ENCODE data around the gene SMIM36. TPM values are rescaled to one million over a fixed set of nuclear protein-coding genes. Genes with fewer than 3 reads are reported as not detected.
"Not testable (repeated sequence)": the region's sequence is repeated elsewhere in the genome, so short reads cannot be mapped to it uniquely, and the experiment has no call there.

SMIM36 gene
- total and polyA plus RNA-seq, 2 donors from 2014 or later, result not detected

DNA sequence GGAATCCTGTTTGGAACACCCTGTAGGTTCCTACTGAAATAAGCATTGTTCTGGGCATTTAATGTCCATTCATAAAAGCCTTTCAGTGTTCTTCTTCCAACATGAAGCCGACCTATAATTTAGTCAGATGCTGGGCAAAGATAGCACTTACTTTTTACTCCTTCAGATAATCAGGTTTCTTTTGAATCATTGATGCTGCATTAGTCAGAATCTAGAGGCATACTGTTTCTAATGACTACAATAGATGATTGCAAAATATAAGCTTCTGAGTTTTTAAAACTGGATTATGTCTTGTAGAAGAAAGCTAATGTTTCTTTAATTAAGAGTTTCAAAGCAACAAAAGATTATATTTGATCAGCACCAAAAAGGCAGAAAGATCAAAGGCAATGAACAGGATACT lies 105.7 kb downstream of the SMIM36 start:
- Histone ChIP-seq H3K36me3 (ENCODE audit: control insufficient read depth in 2 of 3, insufficient read depth in 3 of 3, low read length in 3 of 3) (peaks cover 0 to 15% (median 0%) of the 10 kb centered on the region in 3 donors), H3K27me3 (ENCODE audit: control insufficient read depth, insufficient read depth, low read length) (no peaks in the 10 kb centered on the region), H3K4me3 (ENCODE audit: low read length in 3 of 3) (no peak overlapping the region), H3K4me1 (ENCODE audit: control insufficient read depth in 2 of 3, insufficient read depth in 2 of 3, low read depth in 1 of 3, low read length in 3 of 3) (no peaks in the 10 kb centered on the region), H3K9ac (ENCODE audit: low read length in 3 of 3) (no peak overlapping the region), H3K9me3 (ENCODE audit: control insufficient read depth in 2 of 3, insufficient read depth in 1 of 3, low read length in 3 of 3) (no peaks in the 10 kb centered on the region), H3K27ac (ENCODE audit: low read depth in 2 of 2, low read length in 2 of 2) (no peak overlapping the region)
- FAIRE-seq (no peak), DNase-seq (no peak)
- intact Hi-C loops (cut with DNase I), result no loop called here
- TF ChIP-seq, protein P1, sequence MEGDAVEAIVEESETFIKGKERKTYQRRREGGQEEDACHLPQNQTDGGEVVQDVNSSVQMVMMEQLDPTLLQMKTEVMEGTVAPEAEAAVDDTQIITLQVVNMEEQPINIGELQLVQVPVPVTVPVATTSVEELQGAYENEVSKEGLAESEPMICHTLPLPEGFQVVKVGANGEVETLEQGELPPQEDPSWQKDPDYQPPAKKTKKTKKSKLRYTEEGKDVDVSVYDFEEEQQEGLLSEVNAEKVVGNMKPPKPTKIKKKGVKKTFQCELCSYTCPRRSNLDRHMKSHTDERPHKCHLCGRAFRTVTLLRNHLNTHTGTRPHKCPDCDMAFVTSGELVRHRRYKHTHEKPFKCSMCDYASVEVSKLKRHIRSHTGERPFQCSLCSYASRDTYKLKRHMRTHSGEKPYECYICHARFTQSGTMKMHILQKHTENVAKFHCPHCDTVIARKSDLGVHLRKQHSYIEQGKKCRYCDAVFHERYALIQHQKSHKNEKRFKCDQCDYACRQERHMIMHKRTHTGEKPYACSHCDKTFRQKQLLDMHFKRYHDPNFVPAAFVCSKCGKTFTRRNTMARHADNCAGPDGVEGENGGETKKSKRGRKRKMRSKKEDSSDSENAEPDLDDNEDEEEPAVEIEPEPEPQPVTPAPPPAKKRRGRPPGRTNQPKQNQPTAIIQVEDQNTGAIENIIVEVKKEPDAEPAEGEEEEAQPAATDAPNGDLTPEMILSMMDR (IDR thresholded peaks at IDR 0.05; ENCODE audit: borderline replicate concordance, extremely low read depth, insufficient read depth), result no peak

DNA sequence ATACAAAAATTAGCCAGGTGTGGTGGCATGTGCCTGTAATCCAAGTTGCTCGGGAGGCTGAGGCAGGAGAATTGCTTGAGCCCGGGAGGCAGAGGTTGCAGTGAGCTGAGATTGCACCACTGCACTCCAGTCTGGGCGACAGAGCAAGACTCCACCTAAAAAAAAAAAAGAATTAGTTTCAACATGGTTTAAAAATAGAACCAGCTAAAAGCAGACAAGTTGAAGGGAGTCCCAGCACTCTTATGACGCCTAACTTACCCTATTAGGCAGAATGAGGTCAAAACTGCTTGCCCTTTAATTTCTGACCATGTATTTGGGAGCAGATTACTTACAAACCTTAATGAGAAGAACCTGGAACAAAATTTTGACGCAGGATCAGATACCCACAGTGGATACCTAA lies 107.1 kb downstream of the SMIM36 start:
- H3K4me1 ChIP-seq (ENCODE audit: control insufficient read depth in 2 of 3, insufficient read depth in 2 of 3, low read depth in 1 of 3, low read length in 3 of 3); H3K4me3 ChIP-seq (ENCODE audit: low read length in 3 of 3); intact Hi-C loops (cut with DNase I); H3K27ac ChIP-seq (ENCODE audit: low read depth in 2 of 2, low read length in 2 of 2); H3K36me3 ChIP-seq (ENCODE audit: control insufficient read depth in 2 of 3, insufficient read depth in 3 of 3, low read length in 3 of 3); H3K27me3 ChIP-seq (ENCODE audit: control insufficient read depth, insufficient read depth, low read length); H3K9ac ChIP-seq (ENCODE audit: low read length in 3 of 3); DNase-seq; FAIRE-seq; H3K9me3 ChIP-seq (ENCODE audit: control insufficient read depth in 2 of 3, insufficient read depth in 1 of 3, low read length in 3 of 3): not testable (repeated sequence)

- TF ChIP-seq, protein P1 (IDR thresholded peaks at IDR 0.05; ENCODE audit: borderline replicate concordance, extremely low read depth, insufficient read depth), result no peak
- Histone ChIP-seq H3K27ac (ENCODE audit: low read depth in 2 of 2, low read length in 2 of 2) (no peak overlapping the region), H3K27me3 (ENCODE audit: control insufficient read depth, insufficient read depth, low read length) (no peaks in the 10 kb centered on the region), H3K4me3 (ENCODE audit: low read length in 3 of 3) (no peak overlapping the region), H3K9ac (ENCODE audit: low read length in 3 of 3) (no peak overlapping the region), H3K36me3 (ENCODE audit: control insufficient read depth in 2 of 3, insufficient read depth in 3 of 3, low read length in 3 of 3) (no peaks in the 10 kb centered on the region), H3K9me3 (ENCODE audit: control insufficient read depth in 2 of 3, insufficient read depth in 1 of 3, low read length in 3 of 3) (no peaks in the 10 kb centered on the region), H3K4me1 (ENCODE audit: control insufficient read depth in 2 of 3, insufficient read depth in 2 of 3, low read depth in 1 of 3, low read length in 3 of 3) (no peaks in the 10 kb centered on the region)
- no peak for DNase-seq
- intact Hi-C loops (cut with DNase I), result no loop called here
- FAIRE-seq, result no peak
Observed at GRCh38 chr17:55402374-55402773, 108.9 kb downstream of the SMIM36 start.

Other genes starting within 250 kb of the SMIM36 start
- gene HLF, start 246.5 kb downstream of the SMIM36 start, total RNA-seq, result 38.4 TPM
- gene HLF, start 246.5 kb downstream of the SMIM36 start, polyA plus RNA-seq (ENCODE audit: insufficient read depth, low read depth, low replicate concordance), result 9.1 TPM
- 9.9 TPM for gene MMD, start 89.6 kb downstream of the SMIM36 start, total RNA-seq
- gene MMD, start 89.6 kb downstream of the SMIM36 start, polyA plus RNA-seq (ENCODE audit: insufficient read depth, low read depth, low replicate concordance), result 6.4 TPM
- gene TMEM100, start 211.4 kb upstream of the SMIM36 start, total RNA-seq, result 7.2 TPM
- 0.67 TPM for gene TMEM100, start 211.4 kb upstream of the SMIM36 start, polyA plus RNA-seq (ENCODE audit: insufficient read depth, low read depth, low replicate concordance)
- 18.7 TPM for gene PCTP, start 239.6 kb upstream of the SMIM36 start, total RNA-seq
- 39.2 TPM for gene PCTP, start 239.6 kb upstream of the SMIM36 start, polyA plus RNA-seq (ENCODE audit: insufficient read depth, low read depth, low replicate concordance)